Hematopoietic multipotent progenitor cell treated with erythropoietin and hydrocortisone succinate and interleukin-3 and kit ligand, for 4 days (in vitro differentiated cells): ENCODE measurements around the gene CACNA1S.

Experiments
- DNase-seq: peaks from one replicate; pipeline ENCODE4 v3.0.0-alpha.2; 2015

The CACNA1S gene

DNA sequence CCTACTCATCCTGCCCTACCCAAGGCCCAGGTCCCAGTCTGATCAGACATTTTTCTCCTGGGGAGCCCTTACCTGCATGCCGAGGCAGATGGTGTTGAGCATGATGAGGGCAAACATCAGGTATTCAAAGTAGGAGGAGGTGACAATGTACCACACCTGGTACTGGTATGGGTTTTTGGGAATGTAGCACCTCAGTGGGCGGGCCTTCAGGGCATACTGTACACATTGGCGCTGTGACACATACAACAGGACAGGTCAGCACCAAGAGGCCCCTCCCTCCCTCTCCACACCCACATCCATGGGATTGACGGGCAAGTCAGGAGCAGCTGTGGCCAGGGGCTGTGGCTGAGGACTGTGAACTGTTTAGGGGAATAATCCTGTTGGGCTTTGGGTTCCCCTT lies 51.6 kb downstream of the CACNA1S start:
- no peak for DNase-seq

DNA sequence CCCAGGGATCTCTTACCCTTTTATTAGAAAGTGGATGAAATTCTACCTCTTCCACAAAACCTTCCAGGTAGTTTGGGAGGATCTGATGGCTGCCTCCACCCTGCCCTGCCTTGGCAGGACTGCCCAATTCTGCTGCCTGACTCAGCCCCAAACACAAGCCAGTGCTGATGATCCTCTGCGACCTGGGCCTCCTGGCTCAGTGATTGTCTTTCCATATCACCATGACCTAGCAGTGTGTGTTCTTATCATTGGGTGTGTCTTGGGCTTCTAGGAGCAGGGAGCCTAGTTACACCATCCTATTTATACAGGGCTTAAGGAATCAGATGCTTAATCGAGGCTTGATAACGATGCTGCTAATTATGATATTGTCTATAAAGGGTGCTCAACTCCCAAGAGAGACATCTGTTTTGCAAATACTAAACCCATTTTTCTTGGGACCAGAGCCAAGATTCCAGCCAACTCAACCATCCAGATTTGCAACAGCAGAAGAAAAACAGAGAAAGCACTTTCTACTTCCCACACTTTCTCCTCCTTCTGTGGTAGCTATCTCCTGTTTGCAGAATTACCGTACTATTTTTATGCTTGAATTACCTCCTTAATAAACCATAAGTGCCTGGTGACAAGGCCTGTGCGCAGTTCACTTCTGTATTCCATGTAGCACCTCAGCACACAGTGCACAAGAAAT lies 52.2 kb downstream of the CACNA1S start:
- DNase-seq = no peak

DNA sequence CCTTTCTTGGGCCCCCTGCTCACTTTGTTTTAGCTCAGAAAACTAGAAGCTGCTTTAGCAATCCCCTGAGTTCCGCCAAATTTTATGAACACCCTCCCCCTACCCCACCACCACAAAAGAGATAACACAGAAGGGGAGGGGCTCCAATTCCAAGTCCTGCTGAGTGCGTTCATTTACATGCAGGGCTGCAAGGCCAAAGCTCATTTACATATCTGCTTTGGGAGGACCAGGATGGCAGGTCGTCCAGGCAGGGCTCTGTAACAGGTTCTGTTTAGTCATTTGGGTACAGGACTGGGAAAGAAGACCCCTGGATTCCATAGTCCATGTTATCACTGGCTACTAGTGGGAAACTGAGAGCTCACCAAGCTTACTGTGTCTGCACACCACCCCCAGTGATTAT lies 52.8 kb downstream of the CACNA1S start:
- DNase-seq = peak; percentile 8

DNA sequence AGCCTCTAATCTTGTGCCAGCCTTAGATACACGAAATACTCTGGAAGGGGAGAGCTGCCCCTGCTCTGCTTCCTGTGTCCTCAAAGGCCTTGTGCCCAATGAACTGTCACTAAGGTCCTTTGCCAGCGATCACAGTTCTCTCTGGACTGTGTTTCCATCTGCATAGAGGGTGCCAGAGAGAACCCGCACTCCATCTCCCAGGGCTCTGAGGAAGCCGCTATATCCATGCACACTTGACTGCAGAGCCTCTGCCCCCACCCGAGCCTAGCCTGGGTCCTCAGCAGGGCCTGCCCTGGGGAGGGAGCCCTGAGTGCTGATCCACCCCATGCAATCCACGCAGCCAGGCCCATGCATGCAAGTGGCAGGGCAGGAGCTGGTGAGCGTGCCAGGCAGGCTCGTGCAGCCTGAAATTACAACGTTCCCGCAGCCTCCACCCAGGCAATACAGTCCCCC lies 58.1 kb downstream of the CACNA1S start:
- DNase-seq = no peak

DNA sequence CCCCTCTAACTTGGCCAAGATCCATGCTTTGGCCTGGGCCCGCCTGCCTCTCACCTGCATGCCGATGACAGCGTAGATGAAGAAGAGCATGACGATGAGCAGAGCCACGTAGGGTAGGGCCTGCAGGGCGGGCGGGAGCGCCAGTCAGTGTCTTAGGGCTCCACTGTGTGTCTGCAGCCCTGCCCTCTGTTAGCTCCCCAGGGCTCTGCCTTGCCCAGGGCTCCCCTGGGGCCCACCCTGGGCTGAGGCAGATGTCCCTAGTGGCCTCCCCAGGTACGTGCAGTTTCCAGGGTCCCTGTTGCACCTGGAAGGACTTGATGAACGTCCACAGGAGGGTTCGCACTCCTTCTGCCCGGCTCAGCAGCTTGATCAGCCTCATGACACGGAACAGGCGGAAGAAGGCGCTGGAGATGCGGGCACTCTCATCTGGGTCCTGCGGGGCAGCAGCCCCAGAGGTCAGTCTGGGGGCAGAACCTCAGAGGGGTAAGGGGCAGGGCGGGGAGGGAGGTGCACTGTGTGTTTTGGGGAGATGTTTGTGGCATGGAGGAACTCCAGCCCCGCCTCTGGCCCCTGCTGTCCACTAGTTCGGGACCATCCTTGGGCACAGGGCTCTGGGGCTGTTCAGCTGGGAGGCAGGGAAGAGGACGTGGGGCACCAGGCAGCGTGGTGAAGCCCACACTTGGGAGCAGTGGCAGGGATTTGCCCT lies 58.9 kb downstream of the CACNA1S start:
- no peak for DNase-seq

DNA sequence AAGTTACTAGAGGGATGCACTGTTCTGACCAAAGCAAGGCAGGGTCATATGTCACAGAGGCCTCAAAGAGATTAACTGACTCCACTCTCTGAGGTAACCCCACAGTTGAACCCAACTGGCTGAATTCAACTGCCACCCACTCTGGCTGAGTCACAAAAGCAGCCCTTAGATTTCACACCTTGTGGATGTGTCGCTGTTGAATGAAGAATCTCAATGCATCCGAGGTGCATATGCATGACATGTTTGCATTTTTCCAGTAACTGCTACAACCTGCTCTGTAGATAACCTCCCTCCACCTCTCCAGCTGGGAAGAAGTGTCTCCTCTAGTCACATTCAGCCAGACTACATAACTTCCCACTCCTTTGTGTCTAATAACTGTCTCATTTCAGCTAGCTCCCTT lies 60.8 kb downstream of the CACNA1S start:
- no peak for DNase-seq

DNA sequence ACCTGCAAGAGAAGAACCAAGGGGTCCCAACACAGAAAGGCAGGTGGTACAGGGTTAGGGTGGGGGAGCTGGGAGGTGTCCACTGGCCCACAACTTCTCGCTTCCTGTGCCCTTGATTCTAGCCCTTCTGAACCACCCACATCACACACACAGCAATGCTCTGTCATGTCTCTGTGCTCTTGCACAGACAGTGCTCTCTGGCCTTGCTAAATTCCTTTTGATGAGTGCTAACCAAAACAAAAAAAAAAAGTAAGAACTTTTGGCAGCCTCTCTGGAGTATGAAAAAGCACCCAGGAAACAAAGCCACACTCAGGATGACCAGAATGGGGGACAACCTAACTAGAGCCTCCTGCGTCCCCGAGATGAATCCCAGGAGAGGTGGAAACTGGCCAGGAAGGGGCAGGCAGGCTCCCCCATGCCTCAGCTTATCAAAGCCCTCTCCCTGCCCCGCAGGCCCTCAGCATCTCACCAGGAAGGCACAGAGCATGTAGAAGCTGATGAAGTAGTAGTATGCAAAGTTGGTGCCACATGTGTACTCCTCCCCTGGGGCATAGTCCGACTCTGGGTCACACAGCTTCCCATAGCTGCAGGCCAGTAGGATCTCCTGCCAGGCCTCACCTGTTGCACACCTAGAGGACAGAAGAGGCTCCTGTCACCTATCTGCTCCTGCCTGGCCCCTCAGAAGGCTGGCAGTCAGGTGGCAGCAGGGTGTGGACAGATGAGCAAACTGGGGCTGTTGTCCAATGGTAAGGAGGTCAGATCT lies 61.5 kb downstream of the CACNA1S start:
- DNase-seq = no peak

DNA sequence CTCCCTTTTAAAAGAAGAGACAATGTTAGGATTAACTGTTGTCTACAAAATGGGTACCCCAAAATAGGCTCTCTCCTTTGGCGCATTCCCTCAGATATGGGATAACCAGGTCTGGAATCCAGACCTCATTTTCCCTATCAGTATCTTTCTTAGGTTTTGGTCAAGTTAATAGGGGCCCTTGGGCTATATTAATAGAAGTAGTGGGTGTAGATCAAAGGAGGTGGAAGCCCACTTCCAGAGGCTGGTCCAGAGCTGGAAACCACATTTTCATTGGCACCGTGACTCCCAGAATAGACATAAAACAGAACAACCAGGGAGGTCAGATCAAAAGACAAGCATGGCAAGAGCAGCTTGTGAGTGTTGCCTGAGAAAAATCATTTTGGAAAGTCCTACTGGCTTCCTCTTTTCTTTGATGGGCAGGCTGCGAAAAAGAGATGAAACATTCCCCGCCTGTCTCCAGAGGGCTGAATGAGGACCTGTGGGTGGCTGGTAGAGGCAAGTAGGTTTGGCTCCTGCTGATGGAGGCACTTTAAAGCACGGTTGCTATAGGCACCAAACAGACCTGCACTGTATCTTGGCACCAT lies 62.9 kb downstream of the CACNA1S start:
- DNase-seq = no peak

DNA sequence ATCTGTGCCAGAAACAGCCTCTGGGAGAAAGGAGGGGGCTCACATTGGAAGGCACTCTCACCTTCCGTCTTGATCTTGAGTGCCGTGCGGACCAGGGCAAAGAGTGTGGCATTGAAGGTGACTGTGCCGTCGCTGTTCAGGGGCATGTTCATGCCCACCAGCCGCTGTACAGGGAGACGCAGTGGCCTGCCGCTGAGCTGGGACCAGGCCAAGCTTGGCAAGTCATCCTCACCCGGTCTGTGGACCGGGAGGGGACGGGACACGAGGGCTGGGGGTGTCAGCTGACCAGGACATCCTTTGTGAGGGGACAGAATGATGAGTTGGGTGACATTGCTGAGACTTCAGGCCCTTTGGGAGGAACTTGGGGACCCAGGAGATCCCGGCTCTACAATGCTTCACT lies 63.7 kb downstream of the CACNA1S start:
- DNase-seq = no peak

DNA sequence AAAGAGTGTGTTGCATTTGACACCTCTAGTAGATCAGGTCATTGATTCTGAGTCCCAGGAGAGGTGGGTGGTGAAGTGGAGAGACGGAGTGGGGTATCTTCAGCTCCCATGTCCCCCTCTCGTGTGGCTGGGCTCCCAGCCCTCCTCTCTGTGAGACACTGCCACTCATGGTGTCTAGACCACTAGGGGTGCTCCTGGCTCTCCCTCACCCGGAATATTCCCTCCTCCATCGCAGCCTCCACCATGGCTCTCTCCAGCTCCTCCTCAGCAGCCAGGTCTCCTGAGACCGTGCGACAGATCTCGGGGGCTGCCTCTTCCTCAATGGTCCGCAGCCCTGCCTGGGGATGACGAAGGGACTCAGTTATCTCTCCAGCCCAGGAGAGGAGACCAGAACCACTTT lies 68.1 kb downstream of the CACNA1S start:
- DNase-seq = no peak

DNA sequence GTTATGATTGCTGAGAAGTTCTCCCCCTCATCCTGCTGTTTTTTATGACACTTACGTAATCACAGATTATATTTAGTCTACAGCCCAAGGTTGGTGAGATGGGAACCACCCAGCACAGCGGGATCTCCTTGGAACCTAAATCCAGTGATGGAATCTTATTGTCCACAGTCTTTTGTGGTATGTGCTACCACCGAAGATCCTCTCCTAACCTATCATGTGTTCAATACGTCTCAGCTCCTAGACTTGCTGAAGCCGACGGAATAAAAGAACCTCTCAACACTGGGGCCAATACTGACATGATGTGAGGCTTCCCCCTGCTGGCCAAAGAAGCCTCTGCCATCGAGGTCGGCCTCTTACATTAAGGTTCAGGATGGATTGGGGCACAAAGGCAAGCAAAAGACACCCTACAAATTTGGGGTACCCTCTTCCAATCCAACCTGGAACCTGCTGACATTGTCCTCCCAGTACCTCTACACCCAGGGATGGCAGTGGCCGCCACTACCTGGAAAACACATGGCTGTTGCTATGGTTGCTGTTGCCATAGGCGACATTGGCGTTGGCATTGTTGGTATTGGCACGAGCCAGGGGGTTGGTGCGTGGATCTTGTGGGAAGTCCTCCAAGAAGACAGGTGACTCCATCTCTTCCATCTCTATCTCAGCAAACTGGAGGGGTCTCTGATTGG lies 69.3 kb downstream of the CACNA1S start:
- DNase-seq = peak; percentile 88

DNA sequence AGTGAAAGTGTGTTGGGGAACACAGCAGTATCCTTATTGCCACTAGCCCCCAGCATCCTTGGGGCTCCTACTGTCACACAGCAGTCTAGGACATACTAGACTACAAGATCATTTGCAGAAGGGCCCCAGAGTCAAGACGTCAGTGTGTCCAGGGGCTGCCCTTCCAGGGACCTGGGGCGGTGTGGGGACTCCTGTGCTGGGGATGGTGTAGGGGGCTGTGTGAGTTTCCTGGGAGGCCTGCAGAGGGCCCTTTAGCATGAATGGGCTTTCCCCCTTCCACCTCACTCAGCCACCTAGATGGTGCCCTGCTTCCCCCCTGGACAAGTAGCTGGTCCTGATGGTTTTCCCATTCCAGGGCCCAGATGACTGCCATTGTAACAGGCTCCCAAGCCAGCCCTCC lies 71.2 kb downstream of the CACNA1S start:
- no peak for DNase-seq

DNA sequence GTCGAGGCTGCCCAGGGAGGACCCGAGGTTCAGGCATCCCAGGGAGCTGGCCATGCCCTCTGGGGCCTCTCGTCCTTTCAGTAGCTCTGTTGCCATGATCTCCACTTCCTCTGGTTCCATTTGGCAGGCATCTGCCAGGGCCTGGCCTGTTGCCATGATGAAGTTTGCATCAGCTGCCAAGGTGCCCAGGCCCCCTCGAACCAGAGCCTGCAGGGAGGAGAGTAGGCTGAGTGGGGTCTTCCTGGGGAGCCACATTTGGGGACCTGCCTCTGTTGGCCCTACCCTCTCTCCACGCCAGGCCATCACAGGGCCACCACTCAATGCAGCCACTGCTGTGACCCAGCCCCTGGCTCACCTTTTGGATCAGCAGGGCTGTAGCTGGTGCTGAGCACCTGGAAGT lies 72.3 kb downstream of the CACNA1S start:
- no peak for DNase-seq

DNA sequence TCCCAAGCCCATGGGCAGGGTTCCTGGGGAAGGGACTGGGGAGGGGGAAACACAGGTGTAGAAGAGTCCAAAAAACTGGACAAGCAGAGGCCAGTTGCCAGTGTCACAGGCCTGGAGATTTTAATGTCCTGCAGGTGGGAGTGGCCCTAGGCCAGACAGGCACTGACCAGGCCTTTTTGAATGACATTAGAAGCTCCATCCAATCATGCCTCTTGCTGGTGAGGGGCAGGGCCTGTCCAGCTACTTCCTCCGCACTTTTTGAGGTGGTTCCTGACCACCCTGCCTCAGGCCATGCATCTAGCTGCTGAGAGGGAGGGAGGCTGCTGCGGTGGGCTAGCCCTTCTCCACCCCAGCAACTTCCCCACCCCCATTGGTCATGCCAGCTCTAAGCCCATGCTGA lies 72.8 kb downstream of the CACNA1S start:
- DNase-seq = no peak

DNA sequence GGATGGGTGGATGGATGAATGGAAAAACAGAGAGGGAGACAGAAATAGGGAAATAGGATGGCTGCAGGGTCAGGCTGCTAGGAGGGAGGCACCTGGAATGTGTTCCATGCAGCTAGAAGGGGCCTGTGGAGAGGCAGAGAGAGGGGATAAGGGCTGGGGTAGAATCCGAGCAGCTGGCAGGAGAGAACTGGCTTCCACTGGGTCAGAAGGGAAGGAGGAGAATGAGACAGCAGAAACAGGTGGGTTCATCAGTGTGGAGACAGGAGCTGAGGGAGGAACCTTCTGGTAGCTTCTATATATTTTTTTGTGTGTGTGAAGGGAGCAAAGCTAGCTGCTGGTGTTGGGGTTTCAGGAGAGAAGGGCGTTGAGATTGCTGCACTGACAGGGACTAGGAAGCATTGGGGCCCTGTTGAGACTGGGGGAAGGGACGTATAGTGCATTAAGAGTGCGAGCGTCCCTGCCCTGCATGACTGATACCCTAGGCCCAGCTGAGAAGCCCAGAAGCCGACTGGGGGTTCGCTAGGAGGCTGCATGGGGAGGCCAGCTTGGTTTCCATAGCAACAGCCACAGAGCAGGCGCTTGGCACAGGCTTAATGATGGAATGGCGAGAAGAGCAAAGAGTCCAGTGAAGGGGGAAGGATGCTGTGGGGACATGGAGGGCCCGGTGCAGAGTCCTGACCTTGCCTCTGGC lies 73.9 kb downstream of the CACNA1S start:
- no peak for DNase-seq

DNA sequence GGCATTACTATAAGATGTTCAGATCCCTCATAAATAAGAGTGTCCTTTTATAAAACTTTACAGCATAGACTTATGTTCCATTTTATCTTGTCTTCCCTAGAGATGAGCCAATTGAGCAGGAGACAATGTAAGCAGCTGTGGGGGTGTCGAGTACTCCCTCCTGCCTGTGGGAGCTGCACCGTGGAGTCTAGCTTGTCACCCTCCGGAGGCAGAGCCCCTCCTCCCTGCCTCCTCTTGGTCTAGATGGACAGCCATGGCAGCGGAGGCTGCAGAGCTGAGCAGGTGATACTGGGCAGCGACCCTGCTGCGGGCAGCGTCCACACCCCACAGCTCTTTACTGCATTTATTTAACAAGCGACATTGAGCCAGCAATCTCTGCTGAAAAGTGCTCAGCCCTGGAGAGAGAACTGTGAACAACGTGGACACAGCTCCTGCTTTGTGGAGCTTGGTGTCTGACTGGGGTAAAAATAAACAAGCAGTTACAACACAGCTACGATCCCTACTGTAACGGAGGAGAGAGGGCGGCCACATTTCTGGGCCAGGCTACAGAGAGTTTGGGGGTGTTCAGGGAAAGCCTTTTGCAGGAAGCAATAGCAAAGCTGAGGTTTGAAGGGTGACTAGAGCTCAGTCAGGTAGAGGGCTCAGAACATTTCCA lies 75.9 kb downstream of the CACNA1S start:
- DNase-seq = no peak

DNA sequence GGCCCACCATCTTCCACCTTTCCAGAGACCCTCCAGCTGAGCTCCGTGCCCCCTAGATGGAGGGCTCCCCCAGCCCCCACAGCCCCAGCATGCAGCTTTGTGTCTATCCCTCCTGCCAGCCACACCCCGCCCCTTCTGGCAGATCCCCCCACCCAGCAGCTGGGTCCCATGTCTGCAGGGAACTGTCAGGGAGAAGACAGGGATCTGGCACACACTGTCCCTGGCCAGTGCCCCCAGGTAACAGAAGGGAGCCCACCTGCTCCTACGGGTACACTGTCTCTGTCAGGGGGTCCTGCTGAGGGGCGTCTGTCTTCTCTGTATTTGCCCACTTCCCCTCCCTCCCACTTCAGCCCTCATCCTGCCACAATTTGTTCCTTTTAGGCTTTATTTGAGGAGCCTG lies 77.6 kb downstream of the CACNA1S start:
- DNase-seq = no peak

DNA sequence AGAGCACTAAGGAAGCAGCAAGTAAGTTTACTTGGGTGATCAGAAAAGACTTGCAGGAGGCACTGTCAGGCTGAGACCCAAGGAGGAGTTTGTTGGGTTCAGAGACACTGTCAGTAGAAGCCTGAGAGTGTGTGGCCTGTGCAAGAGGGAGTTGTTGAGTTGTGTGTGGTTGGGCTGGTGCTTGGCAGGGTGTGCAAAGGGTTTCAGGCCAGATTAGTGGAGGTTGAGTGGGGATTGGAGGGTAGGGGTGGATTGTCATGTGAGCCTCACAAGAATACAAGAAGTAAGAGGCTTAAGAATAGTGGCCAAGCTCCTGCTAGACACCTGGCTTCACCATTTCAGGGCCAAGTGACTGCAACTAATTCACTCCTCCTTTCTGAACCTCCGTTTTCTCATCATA lies 79.8 kb downstream of the CACNA1S start:
- no peak for DNase-seq

DNA sequence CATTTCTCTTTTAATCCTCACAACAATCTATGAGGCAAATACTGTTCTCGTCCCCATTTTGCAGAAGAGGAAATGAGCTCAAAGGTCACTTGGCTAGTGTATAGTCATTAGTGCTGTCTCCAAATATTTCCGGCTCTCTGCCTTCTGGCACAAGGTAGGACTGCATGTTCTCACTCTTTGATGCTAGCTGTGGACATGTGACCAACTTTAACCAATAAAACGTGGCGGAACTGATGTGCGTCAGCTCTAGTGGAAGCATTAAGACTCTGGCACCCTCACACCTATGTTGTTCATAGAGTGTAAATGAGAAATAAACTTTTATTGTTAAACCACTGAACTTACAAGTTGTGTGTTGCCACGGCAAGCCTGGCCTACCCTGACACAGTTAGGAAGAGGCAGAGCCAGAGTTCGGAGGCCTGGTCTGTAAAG lies 83.8 kb downstream of the CACNA1S start:
- DNase-seq = no peak

DNA sequence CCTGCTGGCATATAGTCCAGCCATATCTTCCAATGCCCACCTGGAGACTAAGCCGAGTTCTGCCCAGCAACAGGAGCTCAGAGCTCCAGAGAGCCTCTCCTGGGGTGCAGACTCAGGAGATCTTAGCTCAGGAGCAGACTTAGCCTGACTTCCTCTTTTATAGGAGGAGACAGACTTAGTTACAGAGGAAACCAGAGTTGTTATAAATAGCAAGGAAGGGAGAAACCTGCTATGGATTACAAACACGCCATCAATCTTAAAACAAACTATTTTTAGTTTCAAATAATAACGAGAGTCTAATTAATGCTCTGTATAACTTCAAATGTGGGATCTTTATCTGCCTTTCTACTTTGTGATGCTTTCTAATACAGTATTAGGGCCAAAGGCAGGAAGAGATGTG lies 85.4 kb downstream of the CACNA1S start:
- DNase-seq = peak; percentile 76

DNA sequence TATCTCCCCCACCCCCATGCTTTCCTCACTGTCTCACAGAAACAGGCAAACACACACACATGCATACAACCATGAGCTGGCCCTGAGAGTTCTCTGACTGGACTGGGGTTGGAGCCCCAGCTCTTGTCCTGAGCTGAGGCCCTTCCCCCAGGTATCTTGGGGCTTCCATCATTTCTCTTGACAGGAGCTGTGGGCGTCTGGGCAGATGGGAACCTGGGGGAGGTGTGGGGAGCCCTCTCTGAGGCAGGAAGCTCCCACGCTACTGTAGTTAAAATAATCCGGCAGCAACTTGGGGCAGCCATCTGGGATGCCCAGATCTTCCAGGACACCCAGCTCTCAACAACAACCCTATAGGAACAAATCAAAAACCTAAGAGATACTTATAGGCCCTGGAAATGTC lies 86.0 kb downstream of the CACNA1S start:
- no peak for DNase-seq

DNA sequence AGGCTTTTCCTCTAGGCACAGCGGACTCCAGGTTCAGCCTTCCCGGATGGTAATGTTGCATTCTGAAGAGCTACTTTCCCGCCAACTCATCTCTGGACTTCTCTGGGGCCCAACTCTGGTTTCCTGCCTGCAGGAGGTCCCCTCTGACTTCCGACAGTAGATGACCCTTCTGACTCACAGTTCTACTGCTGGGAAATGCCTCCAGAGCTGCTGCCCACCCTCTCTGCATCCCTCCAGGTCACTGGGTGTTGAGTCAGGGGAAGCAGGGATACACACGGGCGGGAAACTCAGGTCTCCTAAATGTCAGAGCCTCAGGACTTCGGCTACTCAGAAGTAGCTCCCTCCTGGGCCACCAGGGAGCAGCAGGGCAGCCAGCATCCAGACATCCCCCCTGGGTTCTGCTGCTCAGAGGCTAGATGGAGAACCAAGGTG lies 86.6 kb downstream of the CACNA1S start:
- peak; percentile 59 for DNase-seq
